Mesenchymal stem cell (in vitro differentiated cells and primary cell): ENCODE results near the gene CCDC148.

Experiments
- DNase-seq: peaks from one replicate; pipeline ENCODE4 v3.0.0-alpha.2; 2013
- H2AFZ ChIP-seq: one replicate; pipeline ENCODE4 v1.6.1; 2013; ENCODE audit warnings: low read depth, mild to moderate bottlenecking, control low read depth, inconsistent platforms, low read length, moderate library complexity
- H2AK5ac ChIP-seq: 2 replicates; pipeline ENCODE4 v1.6.1; 2013; ENCODE audit warnings: low read length, moderate library complexity, mild to moderate bottlenecking, inconsistent platforms; ENCODE audit not compliant: severe bottlenecking
- H2BK120ac ChIP-seq: one replicate; pipeline ENCODE4 v1.6.1; 2013; ENCODE audit warnings: low read depth, mild to moderate bottlenecking, inconsistent platforms, low read length, moderate library complexity
- H2BK12ac ChIP-seq, 2 experiments: one replicate each; pipeline ENCODE4 v1.6.1; 2013; ENCODE audit warnings: inconsistent platforms in 2 of 2, low read length in 2 of 2, mild to moderate bottlenecking in 2 of 2, moderate library complexity in 2 of 2, control low read depth in 1 of 2
- H2BK15ac ChIP-seq: one replicate; pipeline ENCODE4 v1.6.1; 2013; ENCODE audit warnings: mild to moderate bottlenecking, low read depth, inconsistent platforms; ENCODE audit not compliant: poor library complexity, severe bottlenecking
- H2BK5ac ChIP-seq: 2 replicates; pipeline ENCODE4 v1.6.1; 2013; ENCODE audit warnings: low read depth, mild to moderate bottlenecking, low read length, control low read depth, inconsistent platforms; ENCODE audit not compliant: poor library complexity, severe bottlenecking
- H3K14ac ChIP-seq, 2 experiments: one replicate each; pipeline ENCODE4 v1.6.1; 2013; ENCODE audit warnings: inconsistent platforms in 2 of 2, low read length in 2 of 2, control low read depth in 1 of 2, mild to moderate bottlenecking in 1 of 2, moderate library complexity in 1 of 2
- H3K18ac ChIP-seq, 2 experiments: one replicate each; pipeline ENCODE4 v1.6.1; 2013; ENCODE audit warnings: inconsistent platforms in 2 of 2, low read length in 2 of 2, control low read depth in 1 of 2, low read depth in 1 of 2, mild to moderate bottlenecking in 1 of 2
- H3K23ac ChIP-seq, 2 experiments: one replicate each; pipeline ENCODE4 v1.6.1; 2013; ENCODE audit warnings: inconsistent platforms in 2 of 2, low read length in 2 of 2, mild to moderate bottlenecking in 2 of 2, moderate library complexity in 2 of 2, control low read depth in 1 of 2
- H3K27ac ChIP-seq: 2 replicates; pipeline ENCODE4 v1.5.1; 2013; ENCODE audit warnings: mild to moderate bottlenecking, moderate library complexity, low read length, control low read depth, inconsistent platforms; ENCODE audit not compliant: poor library complexity, severe bottlenecking
- H3K27me3 ChIP-seq, 2 experiments: 2 replicates each; pipeline versions ENCODE4 v1.6.1 to v1.7.0; 2013; ENCODE audit warnings: low read length in 2 of 2, mild to moderate bottlenecking in 2 of 2, moderate library complexity in 2 of 2, control low read depth in 1 of 2, inconsistent platforms in 1 of 2; ENCODE audit not compliant: control insufficient read depth in 1 of 2, insufficient read depth in 1 of 2
- H3K36me3 ChIP-seq, 2 experiments: 2 replicates each; pipeline versions ENCODE4 v1.6.1 to v1.7.0; 2013; ENCODE audit warnings: low read length in 2 of 2, control low read depth in 1 of 2, inconsistent platforms in 1 of 2, low read depth in 1 of 2, mild to moderate bottlenecking in 1 of 2; ENCODE audit not compliant: insufficient read depth in 2 of 2, control insufficient read depth in 1 of 2
- H3K4ac ChIP-seq, 2 experiments: one replicate each; pipeline ENCODE4 v1.6.1; 2013; ENCODE audit warnings: inconsistent platforms in 2 of 2, low read length in 2 of 2, mild to moderate bottlenecking in 2 of 2, moderate library complexity in 2 of 2, control low read depth in 1 of 2, low read depth in 1 of 2
- H3K4me1 ChIP-seq: 2 replicates; pipeline ENCODE4 v1.6.1; 2013; ENCODE audit warnings: low read depth, low read length, control low read depth; ENCODE audit not compliant: control insufficient read depth, insufficient read depth
- H3K4me2 ChIP-seq: 2 replicates; pipeline ENCODE4 v1.6.1; 2013; ENCODE audit warnings: low read length, mild to moderate bottlenecking, inconsistent platforms; ENCODE audit not compliant: poor library complexity, severe bottlenecking
- H3K4me3 ChIP-seq, 2 experiments: 2 replicates each; pipeline versions ENCODE4 v1.5.1 to v1.7.0; 2013; ENCODE audit warnings: low read length in 2 of 2, mild to moderate bottlenecking in 2 of 2, control low read depth in 1 of 2, low read depth in 1 of 2; ENCODE audit not compliant: insufficient read depth in 1 of 2
- H3K79me1 ChIP-seq: replicated peaks from 2 replicates; pipeline ENCODE4 v1.6.1; 2013; ENCODE audit warnings: mild to moderate bottlenecking, control low read depth, low read length, inconsistent platforms; ENCODE audit not compliant: poor library complexity, severe bottlenecking
- H3K9ac ChIP-seq: 2 replicates; pipeline ENCODE4 v1.7.0; 2013; ENCODE audit warnings: mild to moderate bottlenecking, low read length, moderate library complexity
- H3K9me3 ChIP-seq: 2 replicates; pipeline ENCODE4 v1.7.0; 2013; ENCODE audit warnings: mild to moderate bottlenecking, low read length; ENCODE audit not compliant: control insufficient read depth
- H4K8ac ChIP-seq: one replicate; pipeline ENCODE4 v1.6.1; 2013; ENCODE audit warnings: inconsistent platforms, mild to moderate bottlenecking, low read length, moderate library complexity
- H4K91ac ChIP-seq: one replicate; pipeline ENCODE4 v1.6.1; 2013; ENCODE audit warnings: mild to moderate bottlenecking, low read length, inconsistent platforms
- WGBS: methylation state at CpG from one replicate; pipeline ENCODE4 v1.1.7; 2013; ENCODE audit warnings: mixed read lengths; 5-methylcytosine and 5-hydroxymethylcytosine counted together

CCDC148 gene

GRCh38 chr2:158255257-158255656 lies 201.3 kb downstream of the CCDC148 start:
- Histone ChIP-seq H2BK12ac (no peak overlapping the region), H2AK5ac (no peak overlapping the region), H3K14ac (no peak overlapping the region), H3K79me1 (no peaks in the 10 kb centered on the region), H3K4me2 (no peak overlapping the region), H2AFZ (no peak overlapping the region), H3K18ac (no peak overlapping the region), H3K36me3 (no peaks in the 10 kb centered on the region), H3K4ac (no peak overlapping the region), H3K23ac (no peak overlapping the region), H3K27ac (no peak overlapping the region), H4K91ac (no peak overlapping the region), H3K9ac (no peak overlapping the region), H2BK120ac (no peak overlapping the region), H4K8ac (no peak overlapping the region), H2BK5ac (no peak overlapping the region), H3K4me3 (no peak overlapping the region), H3K27me3 (no peaks in the 10 kb centered on the region), H3K9me3 (no peaks in the 10 kb centered on the region), H3K4me1 (no peaks in the 10 kb centered on the region), H2BK15ac (no peak overlapping the region)
- no peak for DNase-seq
- WGBS: 92% methylated on average over 2 of the region's 2 CpGs

DNA sequence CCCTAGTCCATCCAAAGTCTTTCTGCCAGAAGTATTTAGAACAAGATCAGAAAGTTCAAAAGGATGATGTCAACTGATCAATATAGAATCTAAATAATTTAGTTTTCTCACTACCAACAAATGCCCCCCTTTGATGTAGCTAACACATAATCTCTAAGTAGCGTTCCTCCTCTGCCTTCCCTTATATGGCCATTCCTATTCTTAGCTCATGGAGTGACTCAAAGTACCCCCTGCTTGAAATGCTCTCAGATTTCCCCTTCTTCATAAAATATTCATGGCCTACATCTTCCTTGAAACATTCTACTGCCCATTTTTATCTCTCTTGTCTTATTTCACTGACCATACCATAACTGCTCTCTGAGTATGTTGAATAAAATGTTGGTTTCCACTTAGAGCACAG lies 203.4 kb downstream of the CCDC148 start:
- H4K91ac ChIP-seq: no peak overlapping the region
- no peak overlapping the region for H3K18ac ChIP-seq
- H3K27ac ChIP-seq: no peak overlapping the region
- H2BK5ac ChIP-seq: no peak overlapping the region
- 73% methylated on average over 1 of the region's 1 CpG for WGBS
- H3K4me1 ChIP-seq: no peaks in the 10 kb centered on the region
- no peaks in the 10 kb centered on the region for H3K36me3 ChIP-seq
- DNase-seq: no peak
- no peak overlapping the region for H2AFZ ChIP-seq
- H3K9ac ChIP-seq: no peak overlapping the region
- H4K8ac ChIP-seq: no peak overlapping the region
- H3K79me1 ChIP-seq: no peaks in the 10 kb centered on the region
- H2BK120ac ChIP-seq: no peak overlapping the region
- H2BK15ac ChIP-seq: no peak overlapping the region
- H3K4me2 ChIP-seq: no peak overlapping the region
- no peak overlapping the region for H3K23ac ChIP-seq
- no peaks in the 10 kb centered on the region for H3K27me3 ChIP-seq
- no peaks in the 10 kb centered on the region for H3K9me3 ChIP-seq
- H3K4me3 ChIP-seq: no peak overlapping the region
- no peak overlapping the region for H3K4ac ChIP-seq
- no peak overlapping the region for H3K14ac ChIP-seq
- H2BK12ac ChIP-seq: no peak overlapping the region
- H2AK5ac ChIP-seq: no peak overlapping the region

- Histone ChIP-seq H3K9me3 (no peaks in the 10 kb centered on the region), H2AK5ac (no peak overlapping the region), H3K27ac (no peak overlapping the region), H3K4me3 (no peak overlapping the region), H3K9ac (no peak overlapping the region), H3K14ac (no peak overlapping the region), H3K18ac (no peak overlapping the region), H3K36me3 (no peaks in the 10 kb centered on the region), H2BK120ac (no peak overlapping the region), H4K8ac (no peak overlapping the region), H3K4me2 (no peak overlapping the region), H2BK12ac (no peak overlapping the region), H3K79me1 (no peaks in the 10 kb centered on the region), H4K91ac (no peak overlapping the region), H3K4me1 (no peaks in the 10 kb centered on the region), H3K4ac (no peak overlapping the region), H3K23ac (no peak overlapping the region), H3K27me3 (no peaks in the 10 kb centered on the region), H2AFZ (no peak overlapping the region), H2BK5ac (no peak overlapping the region), H2BK15ac (no peak overlapping the region)
- no peak for DNase-seq
- WGBS: no CpG with 5 or more reads among the region's 3 CpGs
Measured at GRCh38 chr2:158251356-158251755, 205.2 kb downstream of the CCDC148 start.

DNA sequence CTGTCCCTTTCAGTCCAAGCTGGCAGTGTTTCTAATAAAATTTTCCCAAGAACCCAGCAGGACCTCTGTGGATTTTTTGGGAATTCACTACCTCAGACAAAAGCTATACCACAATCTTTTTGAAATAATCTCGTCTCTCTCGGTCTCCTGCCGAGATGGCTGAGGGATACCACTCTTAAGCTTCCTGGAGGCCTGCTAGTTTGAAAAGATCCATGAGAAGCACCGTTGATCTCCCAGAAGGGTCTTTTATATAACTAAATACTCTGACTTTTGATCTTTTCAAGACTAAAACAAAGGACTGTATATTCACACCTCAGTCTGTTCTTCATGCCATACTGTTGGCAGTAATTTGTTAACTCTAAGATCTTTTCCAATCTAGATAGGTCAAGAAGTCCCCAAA lies 213.2 kb downstream of the CCDC148 start:
- Histone ChIP-seq H3K4me2 (no peak overlapping the region), H3K14ac (no peak overlapping the region), H2AK5ac (no peak overlapping the region), H2BK5ac (no peak overlapping the region), H2BK120ac (no peak overlapping the region), H3K18ac (no peak overlapping the region), H3K9me3 (no peaks in the 10 kb centered on the region), H3K27me3 (no peaks in the 10 kb centered on the region), H3K23ac (no peak overlapping the region), H3K9ac (no peak overlapping the region), H2BK15ac (no peak overlapping the region), H3K36me3 (no peaks in the 10 kb centered on the region), H3K4me3 (no peak overlapping the region), H3K27ac (no peak overlapping the region), H2AFZ (no peak overlapping the region), H2BK12ac (no peak overlapping the region), H3K4me1 (no peaks in the 10 kb centered on the region), H3K4ac (no peak overlapping the region), H3K79me1 (no peaks in the 10 kb centered on the region), H4K91ac (no peak overlapping the region), H4K8ac (no peak overlapping the region)
- 77% methylated on average over 4 of the region's 4 CpGs for WGBS
- DNase-seq: no peak
